K562 (cell line): Measurements from ENCODE around the gene PCBD2. TPM values are rescaled to one million over a fixed set of nuclear protein-coding genes. Genes with fewer than 3 reads are reported as not detected.
"Not testable (repeated sequence)": the region's sequence is repeated elsewhere in the genome, so short reads cannot be mapped to it uniquely, and the experiment has no call there.

Experiments used
- ATAC-seq: fragments of 200-7000 bp; cut with Tn5 transposase; 3 replicates; pipeline ENCODE4 v1.9.1; 2020; ENCODE audit warnings: moderate library complexity
- BruUV-seq: library from RNA; stranded (reverse); fragments of 400-500 nt; replicated peaks from 2 replicates; lab custom pipeline; 2021; lab: Mats Ljungman, UMichigan
- CTCF ChIA-PET: fragments of 300-600 bp; formaldehyde crosslinking; extraction: SDS; loops from one replicate; lab custom pipeline; 2021; ENCODE audit warnings: low intra/inter-chr PET ratio; lab: Yijun Ruan, JAX
- POLR2A ChIA-PET: fragments of 300-600, 350-650 bp; sonication (Branson Sonifier 250); formaldehyde crosslinking; extraction: SDS; loops from one replicate; lab custom pipeline; 2021; ENCODE audit warnings: antibody characterized with exemption, inconsistent platforms; lab: Yijun Ruan, JAX
- DNase-seq, 4 experiments: peaks; one replicate each; pipeline versions ENCODE4 v3.0.0 to v3.0.0-alpha.2; 2011 to 2018; ENCODE audit warnings: low spot score in 3 of 4, mixed read lengths in 3 of 4; ENCODE audit errors: extremely low read depth in 1 of 4
- FAIRE-seq: peaks from 2 replicates; lab custom pipeline; 2011; peaks lifted over from hg19 to GRCh38; lab: Jason Lieb, UNC
- H2AFZ ChIP-seq: 2 replicates; pipeline ENCODE4 v1.6.0; 2011; ENCODE audit warnings: low read depth, low read length, control low read depth, inconsistent platforms
- H3K27ac ChIP-seq: fragments of 200-600 bp; 3 replicates; pipeline ENCODE4 v1.8.0; 2011; ENCODE audit warnings: low read depth, mild to moderate bottlenecking, control low read depth, inconsistent platforms, low read length, moderate library complexity, mixed read lengths; ENCODE audit errors: extremely low read depth
- H3K27me3 ChIP-seq, 2 experiments: fragments of 300-600 bp in 1 of 2; 2 replicates in 1 of 2; 3 replicates in 1 of 2; pipeline versions ENCODE4 v1.6.0 to v1.8.0; 2011; ENCODE audit warnings: inconsistent platforms in 2 of 2, low read length in 2 of 2, mild to moderate bottlenecking in 1 of 2, mixed read lengths in 1 of 2, moderate library complexity in 1 of 2; ENCODE audit not compliant: control insufficient read depth in 2 of 2, insufficient read depth in 2 of 2
- H3K36me3 ChIP-seq: fragments of 300-600 bp; 3 replicates; pipeline ENCODE4 v1.8.0; 2011; ENCODE audit warnings: mild to moderate bottlenecking, low read length, inconsistent platforms; ENCODE audit not compliant: control insufficient read depth, insufficient read depth
- H3K4me1 ChIP-seq, 2 experiments: fragments of 200-600 bp in 1 of 2; replicated peaks in 1 of 2; 2 replicates in 1 of 2; 3 replicates in 1 of 2; pipeline versions ENCODE4 v1.5.1 to v1.8.0; 2011; ENCODE audit warnings: inconsistent platforms in 2 of 2, low read length in 2 of 2, mild to moderate bottlenecking in 1 of 2, mixed read lengths in 1 of 2, moderate library complexity in 1 of 2; ENCODE audit not compliant: control insufficient read depth in 2 of 2, insufficient read depth in 2 of 2
- H3K4me2 ChIP-seq: 2 replicates; pipeline ENCODE4 v1.6.1; 2011; ENCODE audit warnings: low read length, control low read depth, inconsistent platforms, mixed read lengths; ENCODE audit not compliant: insufficient read depth
- H3K4me3 ChIP-seq: fragments of 200-600 bp; sonication (generic), shearing (Covaris generic); 2 replicates; pipeline ENCODE4 v1.5.1; 2016; ENCODE audit warnings: control low read depth, inconsistent platforms
- H3K79me2 ChIP-seq: fragments of 200-600 bp; 3 replicates; pipeline ENCODE4 v1.8.0; 2011; ENCODE audit warnings: low read length, inconsistent platforms; ENCODE audit not compliant: control insufficient read depth, insufficient read depth
- H3K9ac ChIP-seq, 2 experiments: 2 replicates each; pipeline versions ENCODE4 v1.6.0 to v1.6.1; 2011; ENCODE audit warnings: low read depth in 2 of 2, low read length in 2 of 2, control low read depth in 1 of 2, inconsistent platforms in 1 of 2, mild to moderate bottlenecking in 1 of 2, mixed read lengths in 1 of 2; ENCODE audit not compliant: insufficient read depth in 1 of 2
- H3K9me1 ChIP-seq: one replicate; pipeline ENCODE4 v1.6.0; 2011; ENCODE audit warnings: inconsistent platforms, mild to moderate bottlenecking, low read length, moderate library complexity; ENCODE audit not compliant: control insufficient read depth, insufficient read depth
- H3K9me3 ChIP-seq: replicated peaks from 2 replicates; pipeline ENCODE4 v1.5.1; 2011; ENCODE audit warnings: low read depth, low read length, inconsistent platforms; ENCODE audit not compliant: control insufficient read depth, insufficient read depth
- H4K20me1 ChIP-seq: replicated peaks from 2 replicates; pipeline ENCODE4 v1.6.1; 2011; ENCODE audit warnings: low read length, inconsistent platforms, mixed read lengths; ENCODE audit not compliant: control insufficient read depth, insufficient read depth
- ARID1B ChIP-seq: fragments of 450-650 bp; IDR thresholded peaks from 2 replicates; pipeline ENCODE4 v1.6.1; 2016; ENCODE audit warnings: antibody characterized with exemption, mild to moderate bottlenecking, inconsistent platforms
- CBFA2T2 ChIP-seq: fragments of 450-650 bp; conservative IDR thresholded peaks from 2 replicates; pipeline ENCODE4 v1.6.1; 2017; ENCODE audit warnings: mild to moderate bottlenecking
- CBFA2T3 ChIP-seq: fragments of 450-650 bp; IDR thresholded peaks from 2 replicates; pipeline ENCODE4 v1.6.1; 2017
- CXXC5 ChIP-seq: fragments of 250-450 bp; sonication (Bioruptor Pico); IDR thresholded peaks from 2 replicates; pipeline ENCODE4 v1.8.0; 2022; ENCODE audit warnings: inconsistent platforms, mild to moderate bottlenecking, moderate library complexity
- DPF2 ChIP-seq: fragments of 450-650 bp; IDR thresholded peaks from 2 replicates; pipeline ENCODE4 v1.6.1; 2016
- GATA2 ChIP-seq: sonication (generic); formaldehyde crosslinking; IDR thresholded peaks from 2 replicates; pipeline ENCODE4 v1.4.0; 2020; ENCODE audit warnings: mild to moderate bottlenecking, missing genetic modification reagents
- NCOR1 ChIP-seq: fragments of 450-650 bp; IDR thresholded peaks from 2 replicates; pipeline ENCODE4 v1.6.1; 2016; ENCODE audit warnings: mild to moderate bottlenecking, moderate library complexity
- PKNOX1 ChIP-seq: fragments of 450-650 bp; IDR thresholded peaks from 2 replicates; pipeline ENCODE4 v1.6.1; 2016
- SOX6 ChIP-seq: fragments of 450-650 bp; IDR thresholded peaks from 2 replicates; pipeline ENCODE4 v1.6.1; 2014; ENCODE audit warnings: mild to moderate bottlenecking
- TAL1 ChIP-seq: fragments of 450-650 bp; IDR thresholded peaks from 2 replicates; pipeline ENCODE4 v1.6.1; 2016; ENCODE audit warnings: mild to moderate bottlenecking
- TCF3 ChIP-seq: sonication (generic); formaldehyde crosslinking; IDR thresholded peaks from 2 replicates; pipeline ENCODE4 v1.4.0; 2020; ENCODE audit warnings: mild to moderate bottlenecking, missing genetic modification reagents
- TEAD4 ChIP-seq, 2 experiments: sonication (generic) in 1 of 2; formaldehyde crosslinking in 1 of 2; IDR thresholded peaks; 2 replicates each; pipeline versions ENCODE4 v1.6.1 to v1.8.0; 2012 to 2022; ENCODE audit warnings: borderline replicate concordance in 1 of 2, inconsistent platforms in 1 of 2, low read length in 1 of 2, mild to moderate bottlenecking in 1 of 2, missing genetic modification reagents in 1 of 2
- ZBTB11 ChIP-seq, 3 experiments: fragments of 200-800 bp in 1 of 3; fragments of 250-450 bp in 1 of 3; fragments of 450-650 bp in 1 of 3; sonication (Bioruptor Pico) in 1 of 3; sonication (Bioruptor generic) in 1 of 3; formaldehyde crosslinking in 1 of 3; IDR thresholded peaks; 2 replicates each; pipeline versions ENCODE4 v1.6.1 to v1.8.0; 2016 to 2022; ENCODE audit warnings: mild to moderate bottlenecking in 2 of 3, missing genetic modification characterization in 2 of 3, missing compliant biosample characterization in 1 of 3, moderate library complexity in 1 of 3
- ZNF212 ChIP-seq: fragments of 450-650 bp; formaldehyde crosslinking; IDR thresholded peaks from 2 replicates; pipeline ENCODE4 v1.4.0; 2020; ENCODE audit warnings: mild to moderate bottlenecking
- WGBS: fragments of 100-300 bp; shearing (Covaris generic); methylation state at CpG from one replicate; pipeline ENCODE4 v1.1.6; 2016; ENCODE audit warnings: low coverage, mixed read lengths; ENCODE audit not compliant: insufficient coverage; ENCODE audit errors: missing lambda C conversion rate; 5-methylcytosine and 5-hydroxymethylcytosine counted together
- in situ Hi-C: fragments of 300-500 bp; cut with MboI; formaldehyde crosslinking; loops from 4 replicates; pipeline ENCODE4 v1.15.0; 2018; ENCODE audit warnings: inconsistent platforms, mixed read lengths
- intact Hi-C: fragments of 100-400 bp; cut with micrococcal nuclease; formaldehyde crosslinking; loops from 2 replicates; pipeline ENCODE4 v1.14.2; 2022
- polyA plus RNA-seq, 8 experiments: library from polyadenylated mRNA; depleted of rRNA in 4 of 8; stranded (reverse) in 5 of 8; unstranded in 3 of 8; fragments of >200 nt; fragmentation: Nextera tagmentation in 2 of 8; fragmentation: Illumina TruSeq in 1 of 8; extraction: Ambion mirVana in 2 of 8; extraction: Trizol in 1 of 8; gene quantifications; 2 replicates each; pipeline versions ENCODE4 v1.2.1 to v1.2.3, GENCODE V29; 2011 to 2014; ENCODE audit warnings: inconsistent platforms in 1 of 8, missing spikeins in 1 of 8
- total RNA-seq, 7 experiments: library from RNA; depleted of rRNA in 6 of 7; stranded (reverse); fragments of >200 nt in 6 of 7; fragmentation: Illumina TruSeq in 2 of 7; extraction: Trizol in 2 of 7; gene quantifications; 2 replicates each; pipeline versions ENCODE4 v1.2.1 to v1.2.3, GENCODE V29; 2011 to 2021; ENCODE audit warnings: low replicate concordance in 1 of 7

Gene PCBD2
- total and polyA plus RNA-seq, 9 of the 15 experiments (the other 6 are each of a cell fraction or from before 2014, with no cell fraction given): 5.2 to 13.8 (median 7.8) TPM

- no peak for TF ChIP-seq ZBTB11 (CRISPR knock-in tag; IDR thresholded peaks at IDR 0.05)
- TF ChIP-seq GATA2 (CRISPR knock-in tag): no peak
- TF ChIP-seq ZNF212 (CRISPR knock-in tag): no peak
- no peak for TF ChIP-seq SOX6
Measured at GRCh38 chr5:134989266-134989830, 84.4 kb downstream of the PCBD2 start (continued).

- TF ChIP-seq CXXC5 (CRISPR knock-in tag) (0 out of 2 replicates have a peak, but pooled peaks have one; percentile 19), TCF3 (CRISPR knock-in tag) (peak; percentile 49), TEAD4 (IDR thresholded peaks at IDR 0.05; ENCODE audit: low read length) (peak; percentile 68), CBFA2T2 (peak; percentile 57), TAL1 (peak; percentile 64), ARID1B (peak; percentile 63), SOX6 (peak; percentile 53; the same call in 1 of the 2 replicates), NCOR1 (peak; percentile 26; the same call in 1 of the 2 replicates), PKNOX1 (0 out of 2 replicates have a peak, but pooled peaks have one; percentile 8), CBFA2T3 (peak; percentile 78), DPF2 (0 out of 2 replicates have a peak, but pooled peaks have one; percentile 29)
- CTCF ChIA-PET; TF ChIP-seq TEAD4 (CRISPR knock-in tag; IDR thresholded peaks at IDR 0.05; ENCODE audit: borderline replicate concordance): not testable (repeated sequence)
- 6% methylated on average over 5 of the region's 5 CpGs for WGBS
Measured at GRCh38 chr5:134990183-134990582, 85.3 kb downstream of the PCBD2 start.

More at GRCh38 chr5:134990183-134990582, 85.3 kb downstream of the PCBD2 start:
- H3K9ac ChIP-seq, H3K36me3 ChIP-seq, H3K79me2 ChIP-seq, H3K4me3 ChIP-seq, H3K27ac ChIP-seq, H3K9me3 ChIP-seq, BruUV-seq, H3K4me1 ChIP-seq, H4K20me1 ChIP-seq, in situ Hi-C loops, intact Hi-C loops, H2AFZ ChIP-seq, H3K9me1 ChIP-seq, H3K27me3 ChIP-seq: not testable (repeated sequence)
- POLR2A ChIA-PET: interaction anchor here (0.6 to 0.7 kb wide), 2 partner anchors 10 to 145 kb away, joined by 3 to 4 read pairs; partner anchors contain the start of gene C5orf24
- FAIRE-seq: peak; percentile 64
- peak in 1 of 4 experiments; percentile 41 for DNase-seq
- peak overlapping the region; percentile 34 for H3K4me2 ChIP-seq
- ATAC-seq: peak; percentile 41; the same call in 1 of the 3 replicates
